GM12878 (cell line): ENCODE data around the gene HSP90AA1. TPM values are rescaled to one million over a fixed set of nuclear protein-coding genes. Genes with fewer than 3 reads are reported as not detected.

Experiments
- ATAC-seq: fragments of 200-7000 bp; cut with Tn5 transposase; 3 replicates; pipeline ENCODE4 v1.9.1; 2020; ENCODE audit warnings: mild to moderate bottlenecking, moderate library complexity
- BruUV-seq: library from RNA; stranded (reverse); fragments of 400-500 nt; replicated peaks from 2 replicates; lab custom pipeline; 2021; lab: Mats Ljungman, UMichigan
- CTCF ChIA-PET: fragments of 300-600 bp; sonication (Branson Sonifier 250); formaldehyde crosslinking; extraction: SDS; loops from one replicate; lab custom pipeline; 2021; ENCODE audit warnings: inconsistent platforms; lab: Yijun Ruan, JAX
- POLR2A ChIA-PET: fragments of 350-600 bp; formaldehyde crosslinking; extraction: SDS; loops from one replicate; lab custom pipeline; 2021; ENCODE audit warnings: inconsistent platforms; lab: Charles Lee
- RAD21 ChIA-PET: fragments of 300-600 bp; sonication (Branson Sonifier 250); formaldehyde crosslinking; loops from one replicate; lab custom pipeline; 2023; ENCODE audit warnings: antibody characterized with exemption; ENCODE audit not compliant: unreplicated experiment; lab: Charles Lee
- SMC1A ChIA-PET: fragments of 300-600 bp; sonication (Branson Sonifier 250); formaldehyde crosslinking; loops from one replicate; lab custom pipeline; 2023; ENCODE audit not compliant: unreplicated experiment, uncharacterized antibody; lab: Charles Lee
- DNase-seq: peaks from one replicate; pipeline ENCODE4 v3.0.0-alpha.2; 2011; ENCODE audit warnings: low read depth, low spot score
- FAIRE-seq: peaks from 3 replicates; lab custom pipeline; 2011; peaks lifted over from hg19 to GRCh38; lab: Jason Lieb, UNC
- H2AFZ ChIP-seq: 2 replicates; pipeline ENCODE4 v1.6.0; 2011; ENCODE audit warnings: low read depth, low read length, control low read depth; ENCODE audit not compliant: control insufficient read depth
- H3K27ac ChIP-seq: 2 replicates; pipeline ENCODE4 v1.5.1; 2011; ENCODE audit warnings: control low read depth; ENCODE audit not compliant: control insufficient read depth, insufficient read depth
- H3K27me3 ChIP-seq, 2 experiments: replicated peaks in 1 of 2; 2 replicates each; pipeline versions ENCODE4 v1.6.0 to v1.6.1; 2011; ENCODE audit warnings: low read length in 1 of 2; ENCODE audit not compliant: control insufficient read depth in 2 of 2, insufficient read depth in 2 of 2
- H3K36me3 ChIP-seq, 2 experiments: 2 replicates each; pipeline ENCODE4 v1.5.1; 2011; ENCODE audit warnings: low read length in 1 of 2; ENCODE audit not compliant: control insufficient read depth in 2 of 2, insufficient read depth in 2 of 2
- H3K4me1 ChIP-seq: 2 replicates; pipeline ENCODE4 v1.6.1; 2011; ENCODE audit warnings: mild to moderate bottlenecking, low read length, moderate library complexity, mixed read lengths; ENCODE audit not compliant: control insufficient read depth, insufficient read depth
- H3K4me2 ChIP-seq: 2 replicates; pipeline ENCODE4 v1.6.0; 2011; ENCODE audit warnings: control low read depth; ENCODE audit not compliant: control insufficient read depth, insufficient read depth
- H3K4me3 ChIP-seq: fragments of 200-600 bp; sonication (generic); 2 replicates; pipeline ENCODE4 v1.5.1; 2016
- H3K79me2 ChIP-seq: 2 replicates; pipeline ENCODE4 v1.6.0; 2011; ENCODE audit warnings: low read length; ENCODE audit not compliant: control insufficient read depth, insufficient read depth
- H3K9ac ChIP-seq: 2 replicates; pipeline ENCODE4 v1.8.0; 2011; ENCODE audit warnings: low read length, control low read depth, mixed read lengths; ENCODE audit not compliant: control insufficient read depth, insufficient read depth
- H3K9me3 ChIP-seq: replicated peaks from 3 replicates; pipeline ENCODE4 v1.5.1; 2011; ENCODE audit warnings: mild to moderate bottlenecking, low read length; ENCODE audit not compliant: control insufficient read depth, insufficient read depth
- H4K20me1 ChIP-seq: 2 replicates; pipeline ENCODE4 v1.6.0; 2011; ENCODE audit not compliant: control insufficient read depth, insufficient read depth
- BRCA1 ChIP-seq: IDR thresholded peaks from 2 replicates; pipeline ENCODE4 v1.6.1; 2011; ENCODE audit warnings: low read depth, low read length, improper control_type of control experiment
- CHD1 ChIP-seq: IDR thresholded peaks from 2 replicates; pipeline ENCODE4 v1.6.1; 2012; ENCODE audit warnings: low read depth, low read length, improper control_type of control experiment
- EGR1 ChIP-seq, 2 experiments: IDR thresholded peaks; 1 replicate in 1 of 2; 2 replicates in 1 of 2; pipeline ENCODE4 v1.6.1; 2011 to 2012; ENCODE audit warnings: low read depth in 2 of 2, low read length in 2 of 2, borderline replicate concordance in 1 of 2, mild to moderate bottlenecking in 1 of 2, moderate library complexity in 1 of 2
- GABPA ChIP-seq: IDR thresholded peaks from 2 replicates; pipeline ENCODE4 v1.6.1; 2014; ENCODE audit warnings: antibody characterized with exemption, low read depth, mild to moderate bottlenecking, inconsistent platforms
- MTA3 ChIP-seq: IDR thresholded peaks from 2 replicates; pipeline ENCODE4 v1.6.1; 2012; ENCODE audit warnings: low read length, inconsistent platforms, borderline replicate concordance
- MXI1 ChIP-seq: fragments of 150-350 bp; IDR thresholded peaks from 2 replicates; pipeline ENCODE4 v1.6.1; 2011; ENCODE audit warnings: low read depth, mild to moderate bottlenecking, inconsistent platforms, low read length, improper control_type of control experiment
- ZNF384 ChIP-seq: IDR thresholded peaks from 2 replicates; pipeline ENCODE4 v1.6.1; 2012; ENCODE audit warnings: low read depth, mild to moderate bottlenecking, low read length, improper control_type of control experiment, borderline replicate concordance
- WGBS: methylation state at CpG from one replicate; pipeline ENCODE4 v1.1.6; 2016; ENCODE audit warnings: low lambda C conversion rate; ENCODE audit not compliant: insufficient replicate concordance, insufficient coverage; ENCODE audit errors: missing lambda C conversion rate; 5-methylcytosine and 5-hydroxymethylcytosine counted together
- in situ Hi-C: fragments of 300-500 bp; cut with MboI; formaldehyde crosslinking; loops from 9 replicates; pipeline ENCODE4 v1.14.3; 2018; ENCODE audit warnings: mixed read lengths
- intact Hi-C: fragments of 100-400 bp; cut with micrococcal nuclease; formaldehyde crosslinking; loops from one replicate; pipeline ENCODE4 v1.14.2; 2022; ENCODE audit not compliant: unreplicated experiment
- polyA plus RNA-seq, 11 experiments: library from polyadenylated mRNA; depleted of rRNA in 4 of 11; unstranded in 6 of 11; stranded (reverse) in 5 of 11; fragments of >200 nt; fragmentation: Nextera tagmentation in 4 of 11; fragmentation: Illumina TruSeq in 1 of 11; extraction: Ambion mirVana in 4 of 11; extraction: Trizol in 1 of 11; gene quantifications; 1 replicate in 1 of 11; 2 replicates in 10 of 11; pipeline versions ENCODE4 v1.2.1 to v1.2.3, GENCODE V29; 2011 to 2016; ENCODE audit warnings: inconsistent platforms in 2 of 11, missing spikeins in 2 of 11, low read depth in 1 of 11
- total RNA-seq, 4 experiments: library from RNA; depleted of rRNA in 3 of 4; stranded (reverse); fragments of >200 nt in 3 of 4; fragmentation: Illumina TruSeq in 1 of 4; extraction: Trizol in 1 of 4; gene quantifications; 2 replicates each; pipeline versions ENCODE4 v1.2.1 to v1.2.3, GENCODE V29; 2013 to 2021
- TF ChIP-seq, protein P1 (sequence below): fragments of 450-650 bp; IDR thresholded peaks from 2 replicates; pipeline ENCODE4 v1.6.1; 2016; ENCODE audit warnings: mild to moderate bottlenecking
- TF ChIP-seq, protein P2 (sequence below): fragments of 450-650 bp; formaldehyde crosslinking; IDR thresholded peaks from 2 replicates; pipeline ENCODE4 v1.5.0; 2022; ENCODE audit warnings: mild to moderate bottlenecking, missing genetic modification characterization

HSP90AA1 gene
- total and polyA plus RNA-seq, 10 of the 15 experiments (the other 5 are each of a cell fraction or from before 2014, with no cell fraction given): 262 to 1,315 (median 635) TPM

DNA sequence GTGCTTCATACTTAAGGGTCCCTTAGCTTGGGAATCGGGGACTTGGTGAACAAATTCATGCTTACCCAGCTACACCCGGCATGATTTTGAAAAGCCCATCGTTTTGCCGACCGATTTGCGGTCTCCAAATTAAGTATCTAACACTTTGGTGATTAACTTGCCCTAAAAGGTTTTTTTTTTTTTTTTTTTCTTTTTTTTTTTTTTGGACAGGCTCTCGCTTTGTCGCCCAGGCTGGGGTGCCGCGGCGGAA is 843 bp upstream of the HSP90AA1 start (continued):
- peak; percentile 67 for TF ChIP-seq ZNF384
- TF ChIP-seq, protein P1, sequence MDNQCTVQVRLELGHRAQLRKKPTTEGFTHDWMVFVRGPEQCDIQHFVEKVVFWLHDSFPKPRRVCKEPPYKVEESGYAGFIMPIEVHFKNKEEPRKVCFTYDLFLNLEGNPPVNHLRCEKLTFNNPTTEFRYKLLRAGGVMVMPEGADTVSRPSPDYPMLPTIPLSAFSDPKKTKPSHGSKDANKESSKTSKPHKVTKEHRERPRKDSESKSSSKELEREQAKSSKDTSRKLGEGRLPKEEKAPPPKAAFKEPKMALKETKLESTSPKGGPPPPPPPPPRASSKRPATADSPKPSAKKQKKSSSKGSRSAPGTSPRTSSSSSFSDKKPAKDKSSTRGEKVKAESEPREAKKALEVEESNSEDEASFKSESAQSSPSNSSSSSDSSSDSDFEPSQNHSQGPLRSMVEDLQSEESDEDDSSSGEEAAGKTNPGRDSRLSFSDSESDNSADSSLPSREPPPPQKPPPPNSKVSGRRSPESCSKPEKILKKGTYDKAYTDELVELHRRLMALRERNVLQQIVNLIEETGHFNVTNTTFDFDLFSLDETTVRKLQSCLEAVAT: peak; percentile 66
- TF ChIP-seq MXI1: 0 out of 2 replicates have a peak, but pooled peaks have one; percentile 16
- TF ChIP-seq MTA3: 0 out of 2 replicates have a peak, but pooled peaks have one; percentile 32

DNA sequence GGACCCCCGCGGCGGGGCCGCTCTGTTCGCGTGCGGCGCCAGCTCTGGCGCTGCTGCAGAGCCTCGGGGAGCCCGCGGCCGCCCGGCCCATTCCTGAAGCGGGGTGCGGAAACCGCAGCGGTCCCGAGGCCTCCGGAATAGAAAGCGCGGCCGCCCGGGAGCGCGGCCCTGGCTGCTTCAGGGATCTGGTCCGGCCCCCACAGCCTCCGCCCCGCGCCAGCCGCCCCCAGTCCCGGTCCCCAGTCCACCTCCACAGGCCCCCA is 204 bp downstream of the HSP90AA1 start:
- peak overlapping the region; percentile 95 for H3K27ac ChIP-seq
- BruUV-seq: no TSS peak

More for the DNA sequence above, 204 bp downstream of the HSP90AA1 start:
- no peaks in the 10 kb centered on the region for H3K9me3 ChIP-seq
- SMC1A ChIA-PET: interaction anchor here (0.8 to 1.2 kb wide), 2 partner anchors 10 to 277 kb away, joined by 3 to 4 read pairs; no protein-coding TSS in a partner anchor
- DNase-seq: no peak
- POLR2A ChIA-PET: interaction anchor here (0.6 to 1.0 kb wide), 2 partner anchors 83 to 1373 kb away, joined by 3 to 4 read pairs; no protein-coding TSS in a partner anchor
- TF ChIP-seq CHD1 (0 out of 2 replicates have a peak, but pooled peaks have one; percentile 89), EGR1 (IDR thresholded peaks at IDR 0.05; ENCODE audit: borderline replicate concordance in 1 of 2, low read depth in 2 of 2, low read length in 2 of 2) (no peak), BRCA1 (no peak), GABPA (0 out of 2 replicates have a peak, but pooled peaks have one; percentile 11)
- TF ChIP-seq, protein P2, sequence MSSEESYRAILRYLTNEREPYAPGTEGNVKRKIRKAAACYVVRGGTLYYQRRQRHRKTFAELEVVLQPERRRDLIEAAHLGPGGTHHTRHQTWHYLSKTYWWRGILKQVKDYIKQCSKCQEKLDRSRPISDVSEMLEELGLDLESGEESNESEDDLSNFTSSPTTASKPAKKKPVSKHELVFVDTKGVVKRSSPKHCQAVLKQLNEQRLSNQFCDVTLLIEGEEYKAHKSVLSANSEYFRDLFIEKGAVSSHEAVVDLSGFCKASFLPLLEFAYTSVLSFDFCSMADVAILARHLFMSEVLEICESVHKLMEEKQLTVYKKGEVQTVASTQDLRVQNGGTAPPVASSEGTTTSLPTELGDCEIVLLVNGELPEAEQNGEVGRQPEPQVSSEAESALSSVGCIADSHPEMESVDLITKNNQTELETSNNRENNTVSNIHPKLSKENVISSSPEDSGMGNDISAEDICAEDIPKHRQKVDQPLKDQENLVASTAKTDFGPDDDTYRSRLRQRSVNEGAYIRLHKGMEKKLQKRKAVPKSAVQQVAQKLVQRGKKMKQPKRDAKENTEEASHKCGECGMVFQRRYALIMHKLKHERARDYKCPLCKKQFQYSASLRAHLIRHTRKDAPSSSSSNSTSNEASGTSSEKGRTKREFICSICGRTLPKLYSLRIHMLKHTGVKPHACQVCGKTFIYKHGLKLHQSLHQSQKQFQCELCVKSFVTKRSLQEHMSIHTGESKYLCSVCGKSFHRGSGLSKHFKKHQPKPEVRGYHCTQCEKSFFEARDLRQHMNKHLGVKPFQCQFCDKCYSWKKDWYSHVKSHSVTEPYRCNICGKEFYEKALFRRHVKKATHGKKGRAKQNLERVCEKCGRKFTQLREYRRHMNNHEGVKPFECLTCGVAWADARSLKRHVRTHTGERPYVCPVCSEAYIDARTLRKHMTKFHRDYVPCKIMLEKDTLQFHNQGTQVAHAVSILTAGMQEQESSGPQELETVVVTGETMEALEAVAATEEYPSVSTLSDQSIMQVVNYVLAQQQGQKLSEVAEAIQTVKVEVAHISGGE: peak; percentile 27; the same call in 1 of the 2 replicates
- TF ChIP-seq, all 136 proteins: peak for 3
- peaks cover 9% of the 10 kb centered on the region for H3K4me1 ChIP-seq
- H3K4me3 ChIP-seq: peak overlapping the region; percentile 77; the same call in 1 of the 2 replicates
- ChIA-PET CTCF (no interaction called here), RAD21 (interaction anchor here (0.6 kb wide), 1 partner anchor 17 kb away, joined by 3 read pairs; no protein-coding TSS in a partner anchor)
- peak overlapping the region; percentile 94 for H3K9ac ChIP-seq
- ATAC-seq (no peak), FAIRE-seq (no peak)
- H3K4me2 ChIP-seq: no peak overlapping the region
- peaks cover 57% of the 10 kb centered on the region for H3K79me2 ChIP-seq
- H2AFZ ChIP-seq: 0 out of 2 replicates have a peak overlapping the region, but pooled peaks have one; percentile 29
- in situ Hi-C loops (no loop called here), intact Hi-C loops (loop anchor here (5.0 kb wide), 2 partner anchors 231 to 324 kb away; partner anchors contain the start of genes PPP2R5C and ZNF839)
- peaks cover 9 to 37% of the 10 kb centered on the region in 2 experiments for H3K36me3 ChIP-seq
- 0% methylated on average over 9 of the region's 32 CpGs for WGBS
- peaks cover 5% of the 10 kb centered on the region for H4K20me1 ChIP-seq
- no peaks in the 10 kb centered on the region for H3K27me3 ChIP-seq
